LNCaP clone FGC (cell line): ENCODE results near the gene HMCN2.

ENCODE experiments used
- DNase-seq: peaks from one replicate; pipeline ENCODE4 v3.0.0-alpha.2; 2011; ENCODE audit warnings: low read depth
- H3K4me3 ChIP-seq: 2 replicates; pipeline ENCODE4 v1.5.1; 2011; ENCODE audit warnings: mild to moderate bottlenecking, low read depth, low read length, control low read depth
- CTCF ChIP-seq: IDR thresholded peaks from 2 replicates; pipeline ENCODE4 v1.5.1; 2012; ENCODE audit warnings: mild to moderate bottlenecking; ENCODE audit not compliant: control insufficient read depth, insufficient read depth; ENCODE audit errors: extremely low read depth

HMCN2 gene

GRCh38 chr9:130477564-130477963, 212.0 kb downstream of the HMCN2 start:
- TF ChIP-seq CTCF = no peak
- DNase-seq = no peak
- no peak overlapping the region for H3K4me3 ChIP-seq

- H3K4me3 ChIP-seq = no peak overlapping the region
- no peak for TF ChIP-seq CTCF
- no peak for DNase-seq
These were observed 212.6 kb downstream of the HMCN2 start for GRCh38 chr9:130478152-130478551.

DNA sequence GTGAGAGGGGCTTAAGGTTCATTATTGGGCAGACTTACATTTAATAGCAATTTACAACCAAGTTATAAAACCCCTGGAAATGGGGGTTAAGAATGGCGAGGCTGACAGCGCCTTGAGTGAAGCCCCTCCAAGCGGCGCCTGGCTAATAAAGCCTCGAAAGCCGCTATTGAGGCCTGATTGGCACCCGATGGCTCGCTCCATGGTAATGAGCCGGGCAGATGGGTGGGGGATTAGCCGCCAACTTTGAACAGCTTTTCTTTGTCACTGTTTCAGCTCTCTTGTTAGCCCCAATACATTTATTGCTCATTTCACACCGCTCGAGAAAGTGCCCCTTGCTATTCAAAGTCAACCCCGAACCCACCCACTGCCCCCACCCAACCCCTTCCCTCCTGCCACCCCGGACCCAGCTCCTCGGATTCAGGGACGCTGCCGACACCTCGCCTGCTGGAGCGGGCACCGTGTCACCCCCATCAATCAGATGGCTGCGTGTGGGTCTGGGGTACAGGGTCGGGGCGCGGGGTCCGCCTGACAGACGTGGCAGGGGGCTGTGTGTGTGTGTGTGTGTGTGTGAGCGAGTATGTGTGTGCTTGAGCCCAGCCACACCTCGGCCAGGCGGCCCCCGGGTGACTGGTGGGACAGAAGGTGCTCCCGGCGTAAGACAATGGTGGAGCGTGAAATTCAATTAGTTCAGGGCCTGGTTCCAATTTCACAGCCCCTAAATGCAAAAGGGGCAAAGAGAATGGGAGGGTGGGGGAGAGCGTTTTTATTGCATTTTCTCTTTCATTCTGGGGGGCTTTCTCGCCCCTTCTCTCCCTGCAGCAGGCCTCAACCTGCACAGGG, 213.4 kb downstream of the HMCN2 start:
- no peak overlapping the region for H3K4me3 ChIP-seq
- no peak for TF ChIP-seq CTCF

DNA sequence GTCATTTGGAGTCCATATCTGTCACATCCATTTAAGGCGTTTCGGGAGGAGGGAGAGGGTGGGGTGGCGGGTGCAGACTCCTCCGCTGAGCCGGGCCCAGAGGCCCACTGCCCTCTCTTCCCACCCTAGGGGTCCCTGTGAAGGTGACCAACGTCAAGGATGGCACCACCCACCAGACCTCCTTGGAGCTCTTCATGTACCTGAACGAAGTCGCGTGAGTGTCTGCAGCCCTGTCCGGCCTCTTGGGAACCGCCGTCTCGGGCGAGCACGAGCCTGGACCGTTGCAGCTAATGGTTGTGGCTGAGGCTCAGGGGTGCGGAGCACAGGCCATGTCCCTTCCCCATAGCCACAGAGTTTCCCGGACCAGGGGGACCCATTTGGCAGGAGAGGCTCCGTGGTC, 214.0 kb downstream of the HMCN2 start:
- no peak overlapping the region for H3K4me3 ChIP-seq
- no peak for TF ChIP-seq CTCF
- no peak for DNase-seq

More for the DNA sequence above, 213.4 kb downstream of the HMCN2 start:
- no peak for DNase-seq

DNA sequence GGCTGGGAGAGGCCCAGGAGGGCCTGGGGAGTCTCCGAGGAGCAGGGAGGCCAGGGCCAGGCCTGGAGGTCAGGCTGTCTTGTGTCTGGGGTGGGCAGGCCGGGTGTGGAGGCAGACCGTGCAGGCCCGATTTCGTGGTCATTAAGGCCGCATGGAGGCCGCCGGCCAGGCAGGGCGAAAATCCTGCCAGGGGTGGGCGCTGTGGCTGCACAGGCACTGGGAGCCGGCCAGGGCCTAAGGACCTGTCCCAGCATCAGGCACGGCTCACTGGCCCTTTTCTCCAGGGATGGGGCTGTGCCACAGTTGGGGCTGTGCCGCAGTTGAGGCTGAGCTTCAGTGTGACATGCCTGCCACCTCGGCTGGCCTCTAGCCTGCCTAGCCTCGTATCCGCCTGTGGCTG, 215.1 kb downstream of the HMCN2 start:
- TF ChIP-seq CTCF = peak; percentile 21; the same call in 1 of the 2 replicates
- no peak overlapping the region for H3K4me3 ChIP-seq
- no peak for DNase-seq

DNA sequence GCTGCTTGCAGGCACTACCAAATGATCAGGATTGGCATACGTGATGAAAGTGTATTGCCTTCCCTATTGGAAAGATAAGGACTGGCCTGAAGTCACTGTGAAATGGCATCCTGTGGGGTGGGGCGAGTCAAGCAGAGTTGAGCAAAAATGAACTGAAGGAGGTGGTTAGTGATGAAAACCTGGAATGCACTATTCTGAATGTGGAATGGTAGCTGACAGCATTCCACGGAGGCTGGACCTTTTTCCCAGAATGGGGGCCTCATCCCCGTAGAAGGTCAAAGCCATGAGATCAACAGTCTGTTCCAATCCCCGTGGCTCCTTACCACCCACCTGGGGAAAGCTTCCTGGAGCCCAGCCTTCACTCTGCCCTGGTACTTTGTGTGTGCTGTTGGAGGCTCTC, 216.9 kb downstream of the HMCN2 start:
- no peak for DNase-seq
- TF ChIP-seq CTCF = no peak
- H3K4me3 ChIP-seq = no peak overlapping the region

DNA sequence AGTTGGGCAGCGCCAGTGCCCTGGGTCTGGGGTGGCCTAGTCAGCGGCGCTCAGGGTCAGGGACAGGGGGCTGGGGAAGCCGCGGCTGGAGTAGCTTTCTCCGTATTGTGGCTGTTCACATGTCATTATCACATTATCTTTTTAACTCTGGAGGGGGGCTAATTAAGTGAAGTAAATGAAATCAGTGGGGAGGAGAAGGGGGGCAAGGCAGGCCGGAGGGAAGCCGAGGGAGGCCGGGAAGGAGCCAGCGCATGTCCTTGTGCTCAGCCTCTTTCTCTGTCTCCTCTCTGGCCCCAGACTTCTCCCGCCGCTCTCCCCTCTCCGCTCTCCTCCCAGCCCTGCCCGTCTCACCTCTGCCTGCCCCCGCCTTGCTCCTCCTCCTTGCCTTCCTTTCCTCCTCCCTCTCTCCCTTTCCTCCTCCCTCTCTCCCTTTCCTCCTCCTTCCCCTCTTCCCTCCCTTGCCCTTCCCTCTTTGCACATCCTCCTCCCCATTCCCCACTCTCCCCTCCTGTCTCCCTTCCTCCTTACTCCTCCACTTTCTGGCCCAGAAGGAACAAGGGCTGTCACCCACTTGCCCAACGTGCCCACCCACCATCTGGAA, 217.9 kb downstream of the HMCN2 start:
- TF ChIP-seq CTCF = no peak
- DNase-seq = no peak
- no peak overlapping the region for H3K4me3 ChIP-seq
